HG02588 (cell line): Measurements from ENCODE around the gene ARHGAP15.
A peak's percentile ranks its signal among the peaks of the same experiment; 100 is the strongest.

Source experiments
- ATAC-seq: cut with Tn5 transposase; IDR thresholded peaks from one replicate; pipeline ENCODE4 v1.9.1; 2021; ENCODE audit warnings: mild to moderate bottlenecking, moderate library complexity; ENCODE audit not compliant: unreplicated experiment

The ARHGAP15 gene

DNA sequence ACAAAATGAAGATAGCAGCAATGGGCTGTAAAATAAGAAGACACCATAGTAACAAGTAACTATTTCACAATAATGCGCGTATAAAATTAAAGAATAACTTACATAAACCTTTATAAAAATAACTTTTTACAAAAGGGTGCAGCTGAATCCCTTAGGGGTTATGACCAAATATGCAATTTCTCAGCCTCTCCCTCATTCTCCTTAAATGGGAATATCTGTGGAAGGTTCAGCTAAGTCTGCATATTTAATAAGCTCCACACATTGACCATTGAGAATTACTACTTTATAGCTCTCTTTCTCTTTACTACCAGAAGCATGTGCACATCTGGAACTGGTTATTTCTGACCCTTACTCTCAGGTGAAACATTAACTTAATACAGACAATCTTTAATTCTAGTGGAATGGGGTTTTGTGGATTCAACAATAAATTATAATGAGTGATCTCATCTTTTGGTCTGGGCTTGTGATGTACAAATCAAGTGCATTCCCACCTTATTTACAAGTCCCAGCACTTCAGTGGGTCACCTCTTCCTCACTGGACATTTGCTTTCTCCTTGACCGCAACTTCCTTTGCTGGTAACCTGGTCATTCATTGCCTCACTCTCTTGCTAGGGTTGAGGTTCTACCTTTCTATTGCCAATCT, 15.7 kb downstream of the ARHGAP15 start:
- no peak for ATAC-seq

DNA sequence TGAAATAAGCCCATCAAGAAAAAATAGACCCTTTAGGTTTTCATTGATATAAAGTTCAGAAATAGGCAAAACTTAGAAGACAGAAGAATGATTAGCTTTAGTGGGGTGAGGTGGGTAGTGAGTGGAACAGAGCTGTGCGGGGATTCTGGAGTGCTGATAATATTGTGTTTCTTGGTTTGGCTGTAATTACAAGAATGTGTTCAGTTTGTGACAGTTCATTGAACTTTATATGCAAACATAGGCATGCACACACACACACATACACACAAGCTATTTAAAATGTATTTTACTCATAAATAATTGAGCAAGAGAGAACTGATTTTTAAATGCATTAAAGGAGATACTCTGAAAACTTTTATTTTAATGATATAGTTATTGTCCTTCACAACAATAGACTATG, 17.1 kb downstream of the ARHGAP15 start:
- ATAC-seq: no peak

DNA sequence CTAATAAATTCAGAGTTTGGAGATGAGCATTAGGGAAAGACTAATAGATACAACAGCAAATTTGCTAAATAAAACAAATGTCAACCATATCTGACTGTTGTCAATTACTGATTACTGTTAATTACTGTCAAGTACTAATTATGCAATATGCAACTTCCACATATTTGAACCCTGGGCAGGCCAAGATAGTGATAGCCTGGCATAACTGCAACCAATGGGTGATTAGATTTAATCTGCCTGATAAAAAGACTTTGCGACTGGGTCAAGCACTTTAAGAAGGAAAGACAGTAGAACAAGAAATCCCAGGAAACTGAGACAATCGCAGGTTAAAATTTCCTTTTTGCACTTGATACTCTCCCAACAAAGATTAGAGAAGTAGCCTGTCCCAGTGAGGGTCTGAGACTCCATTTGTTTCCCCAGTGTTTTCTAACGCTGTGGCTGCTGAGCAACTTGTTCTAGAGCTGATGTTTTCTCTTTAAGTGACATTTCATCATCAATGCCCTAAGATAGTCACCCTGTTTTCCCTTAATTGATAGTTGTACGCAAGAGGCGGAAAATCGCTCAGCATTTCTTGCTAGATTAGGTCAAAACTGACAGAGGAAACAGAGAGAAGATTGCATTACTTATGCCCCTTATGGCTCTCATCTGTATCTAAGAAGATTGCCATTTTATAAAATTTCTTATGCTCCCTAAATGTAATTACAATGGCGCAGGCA, 17.8 kb downstream of the ARHGAP15 start:
- ATAC-seq: no peak

DNA sequence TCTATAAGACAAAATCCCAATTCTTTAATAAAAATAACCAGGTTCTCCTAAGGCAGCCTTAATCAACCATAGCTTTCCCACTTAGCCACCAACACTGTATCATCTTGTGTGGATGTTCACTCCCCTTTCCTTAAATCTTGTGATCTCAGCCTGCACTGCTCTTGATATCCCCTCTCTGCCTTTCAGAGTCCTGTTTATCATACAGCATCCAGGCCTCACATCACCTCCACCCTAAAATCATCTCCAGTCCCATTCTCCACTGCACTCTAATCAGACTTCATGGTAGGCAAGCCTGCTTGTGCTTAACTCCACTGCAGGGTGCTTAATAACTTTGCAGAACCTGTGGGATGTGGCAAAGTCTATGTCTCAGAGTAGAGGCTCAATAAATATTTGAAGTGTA, 18.8 kb downstream of the ARHGAP15 start:
- ATAC-seq: no peak

DNA sequence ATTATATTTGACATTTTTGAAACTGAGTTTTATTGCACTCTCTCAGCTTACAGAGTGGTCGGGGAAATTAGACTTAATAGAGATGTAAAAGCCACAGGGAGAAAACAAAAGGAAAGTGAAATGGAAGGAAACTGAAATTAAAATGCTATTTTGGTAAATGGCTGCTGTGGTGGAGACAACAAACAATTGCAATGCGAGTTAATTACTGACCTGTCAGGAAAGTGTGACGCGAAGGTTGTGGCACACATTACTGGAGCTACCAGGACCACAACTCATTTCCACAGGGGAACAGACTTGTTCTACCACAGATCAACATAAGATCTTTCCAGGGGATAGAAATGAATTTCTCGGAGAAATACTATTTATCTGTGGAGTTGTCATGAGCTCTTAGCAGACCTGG, 19.5 kb downstream of the ARHGAP15 start:
- peak; percentile 48 for ATAC-seq

DNA sequence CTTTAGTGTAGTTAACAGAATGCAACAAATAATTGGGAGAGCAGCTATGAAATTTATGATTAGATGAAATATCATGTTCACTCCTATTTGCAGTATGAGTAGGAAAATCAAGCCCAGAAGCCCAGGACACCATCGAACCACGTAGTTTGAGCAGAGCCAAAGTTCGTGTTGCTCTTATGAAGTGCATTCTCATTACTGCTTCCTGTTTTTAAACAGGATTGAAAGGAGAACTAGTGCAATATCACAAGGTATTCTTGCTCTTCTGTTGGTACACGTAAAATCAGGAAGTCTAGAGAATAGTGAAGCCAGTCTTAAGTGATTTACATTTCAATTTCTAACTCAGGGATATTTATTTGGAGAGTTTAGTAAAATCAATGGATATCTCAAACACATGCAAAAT, 21.1 kb downstream of the ARHGAP15 start:
- ATAC-seq: peak; percentile 66

DNA sequence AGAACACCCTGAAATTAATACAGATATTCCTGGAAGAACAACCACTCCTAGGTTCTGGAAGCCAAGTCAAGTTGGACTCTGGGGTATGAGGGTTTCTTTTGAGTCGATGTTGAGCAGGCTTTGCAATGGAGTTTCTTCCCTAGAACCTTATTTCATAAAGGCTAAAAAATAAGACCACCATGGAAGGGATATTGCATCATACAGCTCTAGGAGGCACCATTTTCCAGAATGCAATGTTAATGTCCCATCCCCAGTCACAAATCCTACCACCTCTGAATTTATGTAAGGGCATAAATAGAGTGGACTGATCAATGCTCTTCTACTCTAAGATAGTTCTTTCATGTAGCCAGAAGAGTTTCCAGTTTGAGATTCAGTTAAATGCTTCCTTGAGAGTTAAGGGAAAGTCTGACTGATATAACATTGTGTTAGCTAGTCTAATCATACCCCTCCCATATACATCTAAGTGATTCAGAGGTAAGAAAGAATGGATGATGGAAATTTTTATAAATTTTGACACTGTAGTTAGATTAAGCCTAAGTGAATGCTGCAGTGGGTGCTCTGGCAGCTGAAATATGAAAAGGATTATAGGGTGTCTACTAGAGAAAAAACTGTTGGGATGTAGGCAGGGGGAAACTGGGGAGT, 22.0 kb downstream of the ARHGAP15 start:
- ATAC-seq: no peak

DNA sequence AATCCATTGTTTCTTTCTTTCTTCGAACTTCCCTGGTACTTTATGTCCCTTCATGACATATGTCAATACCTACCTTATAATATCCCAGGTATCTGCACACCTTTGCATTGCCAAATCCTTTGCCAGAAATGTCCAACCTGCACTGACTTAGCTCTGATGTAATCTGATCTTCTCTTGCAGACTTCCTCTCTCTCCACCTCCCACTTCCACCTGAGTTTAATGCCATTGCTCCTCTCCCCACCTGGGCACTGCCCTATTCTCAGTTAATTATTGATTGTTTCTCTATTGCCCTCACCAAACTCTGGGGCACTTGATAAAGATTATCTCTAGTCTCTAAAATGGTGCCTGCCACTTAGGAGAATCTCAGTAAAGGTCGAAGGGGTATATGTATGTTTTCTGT, 23.0 kb downstream of the ARHGAP15 start:
- ATAC-seq: no peak

DNA sequence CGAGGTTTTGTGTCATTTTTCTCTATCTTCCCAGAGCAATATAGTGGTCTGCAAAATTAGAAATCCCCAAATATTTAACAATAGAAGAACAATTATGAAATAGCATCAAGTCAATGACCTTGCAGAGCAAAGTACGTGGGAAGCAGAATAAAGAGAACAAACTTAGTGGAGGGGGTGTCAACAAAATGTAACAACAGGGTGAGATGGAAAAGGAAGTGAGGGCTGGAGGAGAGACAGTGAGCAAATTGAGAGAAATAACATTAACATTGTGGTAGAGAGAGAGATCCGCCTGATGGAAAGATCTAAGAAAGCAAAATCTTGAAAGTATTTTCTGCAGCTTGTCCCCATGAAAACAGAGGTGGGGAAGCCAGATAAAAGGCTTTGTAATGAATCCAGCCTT, 23.4 kb downstream of the ARHGAP15 start:
- ATAC-seq: no peak

DNA sequence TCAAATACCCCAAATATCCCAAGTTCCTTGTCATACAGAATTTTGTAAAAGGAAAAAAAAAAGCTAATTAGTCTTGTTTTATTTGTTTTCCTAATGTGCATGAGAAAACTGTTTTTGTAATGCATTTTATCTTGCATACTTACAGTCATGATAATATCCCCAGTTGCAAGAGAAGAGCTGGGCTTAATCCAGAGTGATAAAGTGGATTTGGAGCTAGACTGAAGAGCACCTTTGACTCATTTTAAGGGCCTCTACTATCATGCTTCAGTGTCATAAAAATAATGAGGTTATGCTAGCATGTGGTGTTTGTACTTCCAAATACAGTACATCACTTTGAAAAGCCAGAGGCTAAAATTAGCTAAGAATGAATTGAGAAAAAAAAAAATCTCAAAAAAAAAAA, 26.4 kb downstream of the ARHGAP15 start:
- no peak for ATAC-seq

DNA sequence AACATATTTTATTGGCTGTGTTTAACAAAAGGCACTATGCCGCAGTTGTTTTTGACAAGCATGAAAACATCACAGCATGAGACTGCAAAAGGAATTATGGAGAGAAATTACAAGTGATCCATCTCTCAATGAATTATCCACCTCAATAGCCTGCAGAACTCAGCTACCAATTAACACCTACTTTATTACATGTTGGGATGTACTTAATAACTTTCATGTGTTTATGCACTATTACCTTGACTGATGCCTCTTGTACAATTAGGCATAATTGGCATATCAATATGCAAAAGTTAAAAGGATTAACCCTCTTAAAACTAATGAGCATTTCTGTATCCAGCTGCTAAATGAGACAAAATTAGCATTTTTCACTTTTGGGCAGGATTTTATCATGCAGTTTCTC, 27.8 kb downstream of the ARHGAP15 start:
- no peak for ATAC-seq

DNA sequence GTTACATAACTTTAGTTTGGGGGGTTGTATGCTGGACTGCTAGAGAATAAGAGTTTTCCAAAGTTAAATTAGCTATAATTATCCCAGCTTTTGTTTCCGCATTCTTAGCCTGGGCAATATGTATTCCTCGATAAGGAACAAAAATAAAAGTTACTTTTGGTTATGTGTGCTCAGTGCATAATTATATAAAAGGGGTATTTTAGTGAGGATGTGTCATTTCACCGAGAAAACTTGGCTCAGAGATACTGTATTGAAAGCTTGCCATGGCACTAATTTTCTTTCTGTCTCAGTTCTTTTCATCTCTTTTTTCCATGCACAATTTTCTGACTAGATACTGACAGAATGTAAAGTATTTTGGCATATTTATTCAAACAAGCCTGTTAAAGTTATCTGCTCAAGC, 28.2 kb downstream of the ARHGAP15 start:
- no peak for ATAC-seq

DNA sequence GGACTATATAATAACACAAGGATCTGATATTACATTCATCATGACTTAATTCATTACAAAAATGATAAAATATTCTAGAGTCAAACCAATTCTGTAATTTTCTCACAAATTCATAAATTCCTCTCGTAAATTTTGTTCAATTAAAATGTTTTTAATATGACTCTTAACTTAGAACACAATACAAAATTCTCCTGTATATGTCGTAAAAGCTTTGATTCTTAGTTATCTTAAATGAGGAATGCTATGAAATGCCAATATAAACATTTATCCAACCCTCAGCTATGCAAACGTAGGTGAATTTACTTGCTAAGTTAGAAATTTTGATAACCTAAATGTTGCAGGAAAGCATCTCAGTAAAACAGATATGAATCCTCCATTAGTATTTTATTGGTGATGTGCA, 28.9 kb downstream of the ARHGAP15 start:
- no peak for ATAC-seq

DNA sequence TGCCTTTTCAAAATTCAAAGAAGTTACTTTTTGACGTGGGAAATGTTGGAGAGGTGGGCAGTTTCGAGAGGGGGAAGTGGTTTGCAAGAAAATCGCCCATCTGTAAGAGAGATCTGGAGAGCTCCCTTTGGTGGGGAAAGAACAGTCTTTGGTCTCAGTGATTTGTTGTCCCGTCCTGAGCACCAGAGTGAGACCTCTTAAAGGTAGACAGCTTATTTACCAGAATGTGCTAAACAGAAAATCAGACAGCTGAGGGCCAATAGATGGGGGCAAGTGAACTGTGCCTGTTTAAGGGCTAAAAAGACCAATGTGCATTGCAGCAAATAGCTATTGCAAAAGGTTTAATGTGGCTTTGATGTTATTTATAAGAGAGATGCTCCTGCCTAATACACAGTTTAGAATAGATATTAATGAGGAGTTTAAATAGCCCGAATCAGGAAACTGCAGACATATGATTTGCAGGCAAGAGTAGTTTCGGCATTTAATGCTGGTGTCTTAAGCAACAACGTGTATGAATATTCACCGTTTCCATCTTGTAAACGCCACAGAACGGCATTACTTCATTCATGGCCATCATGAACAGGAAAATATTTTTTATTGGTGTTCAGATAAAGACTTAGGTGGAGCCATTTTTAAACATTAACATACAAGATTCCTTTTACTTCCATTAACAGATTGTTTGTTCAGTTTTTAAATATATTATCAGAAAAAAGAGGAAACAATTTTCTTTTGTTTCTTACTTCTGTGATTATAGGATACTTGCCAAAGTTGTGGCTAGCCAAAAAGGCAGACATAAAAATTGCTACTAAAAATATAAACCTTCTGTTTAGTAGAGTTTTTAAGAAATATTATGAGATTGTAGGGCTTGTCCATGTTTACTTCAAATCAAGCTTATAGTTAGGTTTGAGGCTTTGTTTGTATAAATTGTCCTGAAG, 29.6 kb downstream of the ARHGAP15 start:
- ATAC-seq: peak; percentile 28

DNA sequence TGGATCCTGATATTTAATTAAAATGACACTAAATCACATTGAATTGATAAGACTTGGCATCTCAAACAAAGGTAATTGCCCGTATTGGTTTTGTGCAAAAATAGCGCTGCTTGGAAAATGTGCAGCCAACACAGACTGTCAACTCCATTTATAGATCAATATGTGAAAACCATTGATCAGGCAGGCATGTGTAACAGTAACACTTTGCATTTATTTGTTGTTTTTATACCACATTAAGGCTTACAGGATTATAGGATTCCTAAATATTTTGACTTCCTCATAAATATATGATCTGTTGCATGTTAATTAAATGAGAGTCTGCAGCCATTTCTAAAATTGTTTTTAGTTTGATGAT, 30.2 kb downstream of the ARHGAP15 start:
- no peak for ATAC-seq

DNA sequence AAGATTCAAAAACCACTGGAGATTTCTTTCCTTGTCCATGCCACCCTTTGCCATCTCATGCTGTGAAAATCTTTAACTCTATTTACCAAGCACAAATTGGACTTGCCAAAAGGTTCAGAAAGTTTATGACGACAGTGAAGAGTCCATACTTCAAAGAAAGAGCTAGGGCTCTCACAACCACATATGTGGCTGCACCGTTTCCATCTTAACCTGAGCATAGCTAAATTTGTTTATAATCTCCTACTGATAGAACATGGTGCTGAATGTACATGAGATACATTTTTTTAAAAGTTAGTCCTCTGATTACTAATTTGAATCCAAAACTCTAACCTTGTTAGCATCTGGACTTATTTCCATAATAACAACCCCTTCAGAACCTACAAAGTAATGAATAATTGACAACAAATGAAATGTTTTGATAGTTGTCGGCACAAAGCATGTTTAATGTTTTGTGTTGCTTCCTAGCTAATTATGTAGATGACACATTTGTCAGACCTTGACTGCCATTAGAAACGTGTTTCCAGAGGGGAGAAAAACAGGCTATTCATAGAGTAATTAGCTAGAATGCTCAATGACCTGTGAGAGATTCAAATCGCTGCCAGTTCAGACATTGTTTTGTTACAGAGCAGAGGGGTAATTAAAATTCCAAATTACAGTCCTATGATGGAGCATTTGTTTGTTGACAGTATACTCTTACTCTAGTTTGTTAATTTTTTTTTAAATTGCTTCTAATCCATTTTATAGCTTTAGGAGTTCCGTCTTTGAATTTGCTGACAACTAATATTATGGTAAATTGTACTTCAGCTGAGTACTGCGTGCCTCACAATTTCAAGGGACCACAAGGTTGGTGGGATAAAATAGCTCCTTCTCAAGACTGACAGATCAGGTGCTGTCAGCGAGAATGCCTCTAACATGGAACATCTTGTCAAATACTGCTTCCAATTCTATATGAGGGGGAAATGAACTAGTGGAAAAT, 31.8 kb downstream of the ARHGAP15 start:
- no peak for ATAC-seq

DNA sequence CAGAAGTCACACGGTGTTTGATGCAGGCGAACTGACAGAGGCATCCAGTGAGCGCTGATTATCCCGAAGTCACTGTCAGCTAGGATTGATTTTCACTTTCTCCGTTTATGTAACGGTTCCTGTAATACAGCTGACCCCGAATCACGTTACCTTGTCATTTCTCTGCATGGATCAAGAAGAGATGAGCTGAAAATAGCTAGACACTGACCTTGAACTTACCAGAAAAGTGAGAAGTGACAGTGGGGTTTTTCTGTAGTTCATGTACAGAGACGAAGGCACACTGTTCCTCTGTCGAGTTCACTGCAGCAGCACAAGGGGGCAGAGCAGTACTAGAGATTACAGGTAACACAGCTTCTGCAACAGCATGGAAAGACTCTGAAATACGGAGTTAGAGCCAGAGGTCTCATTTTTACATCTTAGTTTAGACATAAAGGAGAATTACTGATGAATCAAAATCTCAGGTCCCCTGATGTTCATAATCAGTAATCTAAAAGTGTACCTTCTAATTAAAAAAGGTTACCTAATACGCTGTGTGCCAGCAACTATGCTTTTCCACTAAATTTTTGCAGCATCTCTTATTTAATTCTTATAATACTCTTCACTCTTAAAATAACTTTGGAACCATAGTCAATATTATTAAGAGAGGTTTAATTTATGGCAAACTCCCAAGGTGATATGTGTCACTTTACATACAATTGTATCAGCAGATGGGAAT, 33.1 kb downstream of the ARHGAP15 start:
- ATAC-seq: peak; percentile 68

DNA sequence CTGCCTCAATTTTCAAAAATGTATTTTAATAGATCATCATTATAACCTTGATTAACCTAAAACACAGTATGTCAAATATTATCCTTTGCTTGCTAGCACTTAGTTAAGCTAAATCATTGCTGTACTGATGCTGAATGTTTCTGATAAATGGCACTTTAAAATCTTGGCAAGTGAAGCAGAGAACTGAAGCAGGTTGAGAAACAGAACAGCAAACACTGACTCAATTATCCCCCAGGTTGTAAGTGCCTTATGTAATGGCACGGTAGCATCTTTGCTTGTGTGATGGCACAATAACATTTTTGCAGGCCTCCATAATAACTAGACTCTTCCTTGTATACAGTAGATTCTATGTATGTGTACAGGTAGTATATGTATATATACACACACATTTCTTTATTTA, 33.8 kb downstream of the ARHGAP15 start:
- ATAC-seq: no peak

DNA sequence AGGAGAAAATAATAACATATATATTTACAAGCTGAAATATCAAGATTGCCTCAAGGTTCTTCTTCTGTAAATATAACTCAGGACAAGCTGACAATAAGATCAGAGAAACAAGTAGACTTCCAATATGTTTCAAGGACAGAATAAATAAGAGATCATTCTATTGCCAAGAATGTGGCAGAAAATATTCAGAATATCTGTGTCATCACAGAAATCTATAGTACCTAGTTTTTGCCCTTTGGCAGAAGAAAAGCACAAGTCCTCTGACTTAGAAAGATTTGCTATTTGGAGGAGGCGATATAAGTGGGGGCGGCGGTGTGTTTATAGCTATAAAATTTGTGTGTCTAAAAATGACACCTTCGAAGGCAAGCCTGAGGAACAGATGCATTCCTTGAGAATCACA, 34.3 kb downstream of the ARHGAP15 start:
- no peak for ATAC-seq

DNA sequence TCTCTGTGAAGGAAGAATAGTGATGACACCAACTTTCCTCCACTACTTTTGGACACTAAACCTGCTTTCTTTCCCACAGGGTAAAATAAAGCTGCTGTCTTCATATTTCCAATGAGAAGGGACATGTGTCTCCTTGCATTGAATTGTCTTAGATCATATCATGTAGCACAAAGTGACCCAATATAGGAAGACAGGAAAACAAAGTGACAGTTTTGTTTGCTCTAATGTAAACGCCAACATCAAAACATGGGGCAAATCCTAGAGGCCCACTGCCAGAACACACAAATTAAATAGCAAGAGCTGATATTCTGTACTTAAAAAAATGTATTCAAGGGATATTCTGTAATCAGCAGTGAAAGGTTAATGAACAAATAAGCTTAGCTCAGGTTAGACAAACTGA, 36.1 kb downstream of the ARHGAP15 start:
- no peak for ATAC-seq
